GM13977 (cell line): Measurements from ENCODE around the gene RAB33A.
"Not testable (repeated sequence)": the region's sequence is repeated elsewhere in the genome, so short reads cannot be mapped to it uniquely, and the experiment has no call there.

ENCODE experiments used
- DNase-seq: peaks from one replicate; pipeline ENCODE4 v3.0.0; 2012; ENCODE audit warnings: low spot score
- in situ Hi-C: fragments of 300-500 bp; cut with MboI; formaldehyde crosslinking; loops from one replicate; pipeline ENCODE4 v1.12.0; 2022; ENCODE audit warnings: low sequenced_read_pairs, low pct_unique_long_range_greater_than_20kb, mixed read lengths, inconsistent platforms; ENCODE audit not compliant: unreplicated experiment
- TF ChIP-seq, protein P1 (sequence below): IDR thresholded peaks from 2 replicates; pipeline ENCODE4 v1.5.1; 2012; ENCODE audit warnings: mild to moderate bottlenecking, control low read depth; ENCODE audit not compliant: insufficient read depth; ENCODE audit errors: extremely low read depth, missing control alignments

RAB33A gene

DNA sequence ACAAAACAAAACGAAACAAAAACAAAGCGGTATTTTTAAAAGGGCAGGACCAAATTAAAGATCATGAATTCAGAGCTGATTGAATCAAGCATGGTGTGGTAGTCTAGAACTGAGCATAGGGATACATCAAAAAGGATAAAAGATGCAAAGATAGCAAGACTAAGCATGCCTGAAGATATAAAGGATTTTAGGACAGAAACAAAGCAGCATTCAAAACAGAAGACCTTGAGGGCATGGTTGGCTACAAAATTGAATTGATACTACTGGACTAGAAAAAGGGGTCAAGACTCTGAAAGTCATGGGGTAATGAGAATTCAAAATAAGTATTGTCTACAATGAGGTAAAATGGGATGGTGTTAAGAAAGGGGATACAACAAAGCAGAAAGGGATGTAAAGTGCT, 41.6 kb downstream of the RAB33A start:
- in situ Hi-C loops, result no loop called here
- TF ChIP-seq, protein P1, sequence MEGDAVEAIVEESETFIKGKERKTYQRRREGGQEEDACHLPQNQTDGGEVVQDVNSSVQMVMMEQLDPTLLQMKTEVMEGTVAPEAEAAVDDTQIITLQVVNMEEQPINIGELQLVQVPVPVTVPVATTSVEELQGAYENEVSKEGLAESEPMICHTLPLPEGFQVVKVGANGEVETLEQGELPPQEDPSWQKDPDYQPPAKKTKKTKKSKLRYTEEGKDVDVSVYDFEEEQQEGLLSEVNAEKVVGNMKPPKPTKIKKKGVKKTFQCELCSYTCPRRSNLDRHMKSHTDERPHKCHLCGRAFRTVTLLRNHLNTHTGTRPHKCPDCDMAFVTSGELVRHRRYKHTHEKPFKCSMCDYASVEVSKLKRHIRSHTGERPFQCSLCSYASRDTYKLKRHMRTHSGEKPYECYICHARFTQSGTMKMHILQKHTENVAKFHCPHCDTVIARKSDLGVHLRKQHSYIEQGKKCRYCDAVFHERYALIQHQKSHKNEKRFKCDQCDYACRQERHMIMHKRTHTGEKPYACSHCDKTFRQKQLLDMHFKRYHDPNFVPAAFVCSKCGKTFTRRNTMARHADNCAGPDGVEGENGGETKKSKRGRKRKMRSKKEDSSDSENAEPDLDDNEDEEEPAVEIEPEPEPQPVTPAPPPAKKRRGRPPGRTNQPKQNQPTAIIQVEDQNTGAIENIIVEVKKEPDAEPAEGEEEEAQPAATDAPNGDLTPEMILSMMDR, result no peak
- no peak for DNase-seq

DNA sequence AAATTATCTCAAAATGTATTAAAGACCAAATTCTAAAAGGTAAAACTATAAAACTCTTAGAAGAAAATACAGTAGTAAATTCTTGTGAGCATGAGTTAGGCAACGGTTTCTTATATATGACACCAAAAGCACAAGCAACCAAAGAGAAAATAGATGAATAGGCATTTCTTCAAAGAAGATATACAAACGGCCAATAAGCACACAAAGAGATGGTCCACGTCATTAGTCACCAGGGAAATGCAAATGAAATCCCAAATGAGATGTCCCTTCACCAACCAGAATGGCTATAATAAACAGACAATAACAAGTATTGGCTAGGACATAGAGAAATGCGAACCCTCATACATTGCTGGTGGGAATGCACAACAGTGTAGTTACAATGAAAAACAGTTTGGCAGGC, 44.6 kb downstream of the RAB33A start:
- DNase-seq, result no peak
- in situ Hi-C loops, result no loop called here
- TF ChIP-seq, protein P1, result no peak

DNA sequence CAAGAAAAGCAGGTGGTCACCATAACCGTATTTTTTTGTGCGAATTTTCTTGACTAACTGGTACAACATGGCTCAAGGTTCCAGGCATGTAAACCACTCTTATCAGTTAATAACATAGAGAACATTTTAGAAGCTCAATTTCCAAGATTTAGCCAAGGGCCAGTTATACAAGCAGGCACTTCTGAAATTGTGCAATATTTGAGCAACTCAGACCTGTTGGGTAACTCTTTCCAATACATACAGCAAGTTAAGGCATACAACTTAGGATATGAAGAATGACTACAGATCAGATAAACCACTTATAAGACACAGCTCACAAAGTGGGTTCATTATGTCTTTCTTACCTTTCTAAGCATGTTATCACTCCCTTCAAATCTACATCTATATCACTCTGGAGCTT, 53.0 kb downstream of the RAB33A start:
- TF ChIP-seq, protein P1, result no peak
- in situ Hi-C loops, result no loop called here
- DNase-seq, result no peak

- no peak for DNase-seq
- in situ Hi-C loops, result no loop called here
- TF ChIP-seq, protein P1, result no peak
Observed at GRCh38 chrX:130228871-130229270, 57.1 kb downstream of the RAB33A start.

GRCh38 chrX:130231184-130231583, 59.4 kb downstream of the RAB33A start:
- in situ Hi-C loops, DNase-seq: not testable (repeated sequence)
